Panc1 (cell line): ENCODE measurements around the gene KIF26B. TPM values are rescaled to one million over a fixed set of nuclear protein-coding genes. Genes with fewer than 3 reads are reported as not detected.

Experiments used
- ATAC-seq: fragments of 200-7000 bp; cut with Tn5 transposase; 2 replicates; pipeline ENCODE4 v1.9.1; 2020; ENCODE audit warnings: mild to moderate bottlenecking, moderate library complexity
- BruUV-seq: library from RNA; stranded (reverse); fragments of 400-500 nt; replicated peaks from 2 replicates; lab custom pipeline; 2021; lab: Mats Ljungman, UMichigan
- CTCF ChIA-PET: fragments of 300-600 bp; sonication (Branson Sonifier 250); formaldehyde crosslinking; loops from one replicate; lab custom pipeline; 2022; ENCODE audit warnings: antibody characterized with exemption; lab: Charles Lee
- POLR2A ChIA-PET: fragments of 300-600 bp; sonication (Branson Sonifier 250); formaldehyde crosslinking; loops from one replicate; lab custom pipeline; 2022; ENCODE audit warnings: antibody characterized with exemption; lab: Charles Lee
- DNase-seq: peaks from one replicate; pipeline ENCODE4 v3.0.0-alpha.2; 2010; ENCODE audit warnings: low read depth, low spot score
- H3K27ac ChIP-seq: 2 replicates; pipeline ENCODE4 v1.5.1; 2011; ENCODE audit warnings: mild to moderate bottlenecking, low read length, inconsistent platforms
- H3K27me3 ChIP-seq: fragments of 200-500 bp; sonication (Bioruptor generic); 2 replicates; pipeline ENCODE4 v1.6.0; 2014; ENCODE audit warnings: low read length, inconsistent platforms; ENCODE audit not compliant: control insufficient read depth, insufficient read depth
- H3K36me3 ChIP-seq: fragments of 200-500 bp; sonication (Bioruptor generic); 2 replicates; pipeline ENCODE4 v1.5.1; 2014; ENCODE audit warnings: inconsistent platforms, mild to moderate bottlenecking, low read length, moderate library complexity; ENCODE audit not compliant: control insufficient read depth, insufficient read depth
- H3K4me1 ChIP-seq: 2 replicates; pipeline ENCODE4 v1.5.1; 2011; ENCODE audit warnings: inconsistent platforms, mild to moderate bottlenecking, low read length, moderate library complexity; ENCODE audit not compliant: control insufficient read depth, insufficient read depth
- H3K4me3 ChIP-seq, 2 experiments: 2 replicates each; pipeline ENCODE4 v1.5.1; 2011 to 2012; ENCODE audit warnings: low read depth in 2 of 2, low read length in 2 of 2, mild to moderate bottlenecking in 2 of 2, inconsistent platforms in 1 of 2, moderate library complexity in 1 of 2
- H3K9me3 ChIP-seq: fragments of 200-500 bp; sonication (Bioruptor generic); 2 replicates; pipeline ENCODE4 v1.5.1; 2014; ENCODE audit warnings: low read depth, mild to moderate bottlenecking, inconsistent platforms, low read length, moderate library complexity; ENCODE audit not compliant: control insufficient read depth, insufficient read depth
- CTCF ChIP-seq: fragments of 450-650 bp; IDR thresholded peaks from 2 replicates; pipeline ENCODE4 v1.5.1; 2017; ENCODE audit warnings: mild to moderate bottlenecking
- POLR2AphosphoS5 ChIP-seq: IDR thresholded peaks from 2 replicates; pipeline ENCODE4 v1.6.1; 2012; ENCODE audit warnings: mild to moderate bottlenecking, low read depth, low read length, moderate library complexity
- REST ChIP-seq, 2 experiments: IDR thresholded peaks; 2 replicates each; pipeline ENCODE4 v1.6.1; 2011 to 2012; ENCODE audit warnings: low read depth in 2 of 2, control low read depth in 1 of 2, low read length in 1 of 2, mild to moderate bottlenecking in 1 of 2, moderate library complexity in 1 of 2; ENCODE audit not compliant: insufficient read depth in 1 of 2
- SIN3A ChIP-seq: IDR thresholded peaks from 2 replicates; pipeline ENCODE4 v1.6.1; 2012; ENCODE audit warnings: low read depth, mild to moderate bottlenecking, low read length, moderate library complexity, borderline replicate concordance; ENCODE audit not compliant: insufficient read depth
- TCF7L2 ChIP-seq: IDR thresholded peaks from 2 replicates; pipeline ENCODE4 v1.6.1; 2011; ENCODE audit warnings: mild to moderate bottlenecking, low read depth, low read length, inconsistent platforms
- in situ Hi-C: cut with HindIII; loops from 2 replicates; pipeline ENCODE4 v1.10.0; 2016; ENCODE audit warnings: low sequenced_read_pairs, low pct_unique_long_range_greater_than_20kb
- intact Hi-C: fragments of 100-400 bp; cut with micrococcal nuclease; formaldehyde crosslinking; loops from one replicate; pipeline ENCODE4 v1.10.0; 2022; ENCODE audit not compliant: unreplicated experiment
- total RNA-seq: library from RNA; stranded (reverse); gene quantifications from one replicate; pipeline ENCODE4 v1.2.1, GENCODE V29; 2021; ENCODE audit not compliant: unreplicated experiment

Gene KIF26B
- total RNA-seq, 1 experiment from 2014 or later: 0.33 TPM

GRCh38 chr1:245575710-245576109 lies 420.9 kb downstream of the KIF26B start:
- no TSS peak for BruUV-seq
- DNase-seq: no peak
- no peaks in the 10 kb centered on the region for H3K36me3 ChIP-seq
- in situ Hi-C loops: no loop called here
- TF ChIP-seq TCF7L2 (no peak), CTCF (no peak), REST (IDR thresholded peaks at IDR 0.05; ENCODE audit: insufficient read depth in 1 of 2, low read depth in 2 of 2, low read length in 1 of 2) (no peak), POLR2AphosphoS5 (no peak), SIN3A (no peak)
- no peak for ATAC-seq
- no peak overlapping the region for H3K27ac ChIP-seq
- CTCF ChIA-PET: no interaction called here
- H3K9me3 ChIP-seq: no peaks in the 10 kb centered on the region
- H3K27me3 ChIP-seq: peaks cover 15% of the 10 kb centered on the region
- POLR2A ChIA-PET: no interaction called here
- H3K4me3 ChIP-seq: no peak overlapping the region
- H3K4me1 ChIP-seq: no peaks in the 10 kb centered on the region
- intact Hi-C loops: no loop called here

- no peak for ATAC-seq
- in situ Hi-C loops (no loop called here), intact Hi-C loops (no loop called here)
- H3K36me3 ChIP-seq: no peaks in the 10 kb centered on the region
- H3K4me3 ChIP-seq: no peak overlapping the region
- H3K27ac ChIP-seq: no peak overlapping the region
- no peaks in the 10 kb centered on the region for H3K4me1 ChIP-seq
- ChIA-PET CTCF (no interaction called here), POLR2A (no interaction called here)
- H3K9me3 ChIP-seq: no peaks in the 10 kb centered on the region
- BruUV-seq: no TSS peak
- no peak for DNase-seq
- peaks cover 17% of the 10 kb centered on the region for H3K27me3 ChIP-seq
- TF ChIP-seq REST (IDR thresholded peaks at IDR 0.05; ENCODE audit: insufficient read depth in 1 of 2, low read depth in 2 of 2, low read length in 1 of 2) (no peak), SIN3A (no peak)
These were observed 421.5 kb downstream of the KIF26B start for GRCh38 chr1:245576323-245576722.
